Fibroblast of pulmonary artery (primary cell): ENCODE measurements around the gene RRAGC.

Source experiments
- DNase-seq: peaks from one replicate; pipeline ENCODE4 v3.0.0-alpha.2; 2010; ENCODE audit warnings: low read depth
- H3K4me3 ChIP-seq: replicated peaks from 2 replicates; pipeline ENCODE4 v1.5.1; 2011; ENCODE audit warnings: low read depth, mild to moderate bottlenecking, control low read depth, low read length, moderate library complexity
- CTCF ChIP-seq: IDR thresholded peaks from 2 replicates; pipeline ENCODE4 v1.5.1; 2011; ENCODE audit warnings: mild to moderate bottlenecking, control low read depth, low read length, inconsistent platforms; ENCODE audit errors: missing control alignments

The RRAGC gene

DNA sequence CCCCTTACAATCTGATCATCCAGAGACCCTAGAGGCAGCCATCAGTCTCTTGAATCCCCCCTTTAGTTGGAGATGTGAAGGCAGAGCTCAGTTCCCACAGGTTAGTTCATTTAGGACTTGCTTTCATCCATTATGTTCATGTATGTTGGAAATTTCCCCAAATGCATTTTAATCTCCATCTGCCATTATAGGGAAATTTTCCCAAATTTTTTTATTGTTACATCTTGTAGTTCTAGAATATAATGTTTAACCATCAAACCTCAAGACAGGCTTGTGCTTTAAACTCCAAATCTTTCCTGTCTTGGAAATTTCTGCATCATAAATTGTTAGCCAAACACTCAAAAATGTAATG lies 68.4 kb downstream of the RRAGC start:
- no peak for TF ChIP-seq CTCF
- no peak overlapping the region for H3K4me3 ChIP-seq
- DNase-seq: no peak

DNA sequence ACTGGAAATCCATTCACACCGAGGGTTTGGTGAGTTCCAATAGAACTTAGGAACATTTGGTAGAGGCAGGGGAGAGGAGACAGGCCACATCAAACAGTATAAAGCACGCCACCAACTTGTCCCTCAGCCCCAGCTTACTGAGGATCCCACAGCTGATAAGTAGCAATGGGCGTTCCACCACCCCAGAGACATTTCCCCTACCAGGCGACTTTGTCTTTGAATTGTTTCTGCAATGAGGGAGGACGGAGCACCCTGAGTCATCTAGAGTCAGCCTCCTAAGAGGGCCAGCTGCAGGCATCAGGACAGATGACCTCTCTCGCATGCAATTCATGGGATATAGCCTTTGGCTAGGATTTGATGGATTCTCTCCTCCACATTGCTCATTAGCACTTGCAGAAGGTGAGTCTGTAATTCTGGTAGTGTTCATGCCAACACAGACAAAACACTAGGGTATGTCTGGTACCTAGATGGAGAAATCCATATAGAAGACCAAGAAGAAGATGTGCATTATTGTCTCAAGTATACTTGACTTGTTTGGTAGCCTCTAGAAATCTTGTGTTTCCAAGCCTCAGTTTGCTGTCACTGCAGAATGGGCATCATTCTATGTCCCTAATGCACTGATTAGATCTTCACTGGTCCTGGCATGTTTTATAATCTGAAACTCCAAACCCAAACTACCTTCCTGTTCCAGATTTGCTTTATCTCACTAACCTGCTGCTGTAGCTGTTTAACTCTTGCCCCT lies 69.0 kb downstream of the RRAGC start:
- TF ChIP-seq CTCF: no peak
- DNase-seq: no peak

DNA sequence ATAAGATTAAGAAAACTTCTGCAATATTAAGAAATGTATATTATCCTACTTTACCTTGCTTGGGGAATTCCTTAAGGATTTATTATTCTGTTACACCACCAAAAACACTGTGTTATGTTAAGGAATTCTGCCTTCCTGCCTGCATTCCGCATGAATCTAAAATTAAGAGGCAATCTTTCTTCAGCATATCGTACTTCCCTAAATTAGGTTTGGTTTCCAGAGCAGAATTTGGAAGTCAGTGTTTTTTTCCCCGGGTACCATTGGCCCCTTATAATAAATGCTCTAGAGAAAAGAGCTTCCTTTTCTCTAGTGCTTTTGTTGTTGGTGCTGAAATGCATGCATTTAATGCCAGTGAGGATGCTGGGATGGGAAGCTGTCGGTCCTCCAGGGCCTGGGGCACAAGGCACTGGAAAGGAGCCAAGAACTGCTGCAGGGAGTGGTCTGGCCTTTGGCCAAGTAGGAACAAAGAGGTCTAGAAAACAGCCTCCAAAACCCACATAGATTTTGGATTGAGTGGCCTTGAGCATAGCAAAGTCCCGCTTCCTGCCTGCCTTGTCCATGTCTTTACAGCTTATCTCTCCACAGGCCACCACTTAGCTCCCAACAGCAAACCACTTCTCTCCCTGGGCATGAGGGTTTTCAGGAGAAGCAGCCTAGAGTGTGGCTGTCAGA lies 69.9 kb downstream of the RRAGC start:
- no peak for DNase-seq

More for the DNA sequence above, 69.0 kb downstream of the RRAGC start:
- H3K4me3 ChIP-seq: no peak overlapping the region

GRCh38 chr1:38788341-38789336 lies 70.9 kb downstream of the RRAGC start:
- no peak overlapping the region for H3K4me3 ChIP-seq
- DNase-seq: no peak
- no peak for TF ChIP-seq CTCF

More for the DNA sequence above, 69.9 kb downstream of the RRAGC start:
- no peak for TF ChIP-seq CTCF
- no peak overlapping the region for H3K4me3 ChIP-seq
